ENCODE results near the gene SPATS2L.
A peak's percentile ranks its signal among the peaks of the same experiment; 100 is the strongest.

DNA sequence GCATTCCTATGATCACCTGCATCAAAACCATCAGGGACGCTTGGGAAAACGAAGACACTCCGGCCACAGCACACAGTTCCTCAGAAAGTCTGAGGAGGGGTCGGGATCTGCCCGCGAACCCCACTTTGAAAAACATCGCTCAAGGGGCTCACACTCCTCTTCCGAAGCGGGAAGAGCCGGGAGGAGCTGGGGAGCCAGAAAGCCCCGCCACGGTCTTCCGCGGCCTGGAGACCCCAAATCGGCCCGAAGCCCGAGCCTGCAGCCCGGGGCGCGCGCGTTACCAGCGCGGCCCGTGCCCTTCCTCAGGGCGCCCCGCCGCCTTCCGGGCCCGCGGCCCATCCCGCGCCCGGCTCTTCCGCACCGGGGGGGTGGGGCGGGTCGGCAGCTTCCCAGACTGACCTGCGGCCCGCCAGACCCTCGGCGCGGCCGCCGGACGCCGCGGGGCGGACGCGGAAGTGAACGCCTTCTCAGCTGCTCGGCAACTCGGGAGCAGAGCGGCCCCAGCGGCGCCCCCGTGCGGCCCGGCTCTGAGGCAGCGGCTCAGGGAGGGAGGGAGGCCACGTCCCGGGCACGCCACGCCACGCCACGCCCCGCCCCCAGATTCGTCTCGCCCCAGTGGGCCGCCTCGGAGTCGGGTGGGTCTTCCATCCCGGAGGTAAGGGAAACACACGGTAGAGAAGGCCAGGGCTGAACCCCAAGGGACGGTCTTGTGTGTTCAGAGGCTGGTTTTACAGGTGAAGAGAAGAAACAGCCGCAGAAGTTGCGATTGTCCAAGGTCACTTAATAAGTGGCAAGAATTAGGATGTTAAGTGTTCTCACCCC lies 203.3 kb downstream of the SPATS2L start, which contains the start of gene KCTD18:
- TF ChIP-seq, protein P1, sequence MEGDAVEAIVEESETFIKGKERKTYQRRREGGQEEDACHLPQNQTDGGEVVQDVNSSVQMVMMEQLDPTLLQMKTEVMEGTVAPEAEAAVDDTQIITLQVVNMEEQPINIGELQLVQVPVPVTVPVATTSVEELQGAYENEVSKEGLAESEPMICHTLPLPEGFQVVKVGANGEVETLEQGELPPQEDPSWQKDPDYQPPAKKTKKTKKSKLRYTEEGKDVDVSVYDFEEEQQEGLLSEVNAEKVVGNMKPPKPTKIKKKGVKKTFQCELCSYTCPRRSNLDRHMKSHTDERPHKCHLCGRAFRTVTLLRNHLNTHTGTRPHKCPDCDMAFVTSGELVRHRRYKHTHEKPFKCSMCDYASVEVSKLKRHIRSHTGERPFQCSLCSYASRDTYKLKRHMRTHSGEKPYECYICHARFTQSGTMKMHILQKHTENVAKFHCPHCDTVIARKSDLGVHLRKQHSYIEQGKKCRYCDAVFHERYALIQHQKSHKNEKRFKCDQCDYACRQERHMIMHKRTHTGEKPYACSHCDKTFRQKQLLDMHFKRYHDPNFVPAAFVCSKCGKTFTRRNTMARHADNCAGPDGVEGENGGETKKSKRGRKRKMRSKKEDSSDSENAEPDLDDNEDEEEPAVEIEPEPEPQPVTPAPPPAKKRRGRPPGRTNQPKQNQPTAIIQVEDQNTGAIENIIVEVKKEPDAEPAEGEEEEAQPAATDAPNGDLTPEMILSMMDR (IDR thresholded peaks at IDR 0.05): peak; percentile 66 to 92 (median 84)
- TF ChIP-seq POLR2A (IDR thresholded peaks at IDR 0.05): peak; percentile 62 to 87
